GM23338 (cell line): Measurements from ENCODE around the gene DNASE1L1.

Experiments
- CREB1 ChIP-seq: fragments of 250-450 bp; sonication (Bioruptor Pico); IDR thresholded peaks from 2 replicates; pipeline ENCODE4 v1.5.0; 2020; ENCODE audit warnings: low read depth, mild to moderate bottlenecking, moderate library complexity
- EZH2 ChIP-seq: fragments of 200-600 bp; sonication (generic); IDR thresholded peaks from one replicate; pipeline ENCODE4 v1.8.0; 2017; ENCODE audit warnings: antibody characterized with exemption, mild to moderate bottlenecking, low read depth; ENCODE audit not compliant: unreplicated experiment
- JUNB ChIP-seq: IDR thresholded peaks from one replicate; pipeline ENCODE4 v1.6.1; 2016; ENCODE audit warnings: antibody characterized with exemption; ENCODE audit not compliant: unreplicated experiment
- POLR2AphosphoS5 ChIP-seq: IDR thresholded peaks from 2 replicates; pipeline ENCODE4 v1.6.1; 2016; ENCODE audit warnings: antibody characterized with exemption, low read depth
- STAT1 ChIP-seq: IDR thresholded peaks from one replicate; pipeline ENCODE4 v1.6.1; 2016; ENCODE audit warnings: antibody characterized with exemption; ENCODE audit not compliant: unreplicated experiment
- ZNF331 ChIP-seq: fragments of 250-450 bp; sonication (Bioruptor Pico); IDR thresholded peaks from 2 replicates; pipeline ENCODE4 v1.5.0; 2020; ENCODE audit warnings: low read depth, mild to moderate bottlenecking, moderate library complexity
- TF ChIP-seq, protein P1 (sequence below), 2 experiments: fragments of 200-600 bp in 1 of 2; sonication (generic) in 1 of 2; conservative IDR thresholded peaks; 2 replicates each; pipeline versions ENCODE4 v1.5.1 to v1.6.1; 2016 to 2017; ENCODE audit warnings: antibody characterized with exemption in 2 of 2, low read depth in 2 of 2, mild to moderate bottlenecking in 2 of 2, moderate library complexity in 1 of 2
- TF ChIP-seq, protein P2 (sequence below): IDR thresholded peaks from one replicate; pipeline ENCODE4 v1.6.1; 2018; ENCODE audit warnings: antibody characterized with exemption; ENCODE audit not compliant: unreplicated experiment
- TF ChIP-seq, protein P3 (sequence below): IDR thresholded peaks from 2 replicates; pipeline ENCODE4 v1.6.1; 2016; ENCODE audit warnings: antibody characterized with exemption

GRCh38 chrX:154434394-154435168 is 25.5 kb upstream of the DNASE1L1 start:
- TF ChIP-seq, protein P1, sequence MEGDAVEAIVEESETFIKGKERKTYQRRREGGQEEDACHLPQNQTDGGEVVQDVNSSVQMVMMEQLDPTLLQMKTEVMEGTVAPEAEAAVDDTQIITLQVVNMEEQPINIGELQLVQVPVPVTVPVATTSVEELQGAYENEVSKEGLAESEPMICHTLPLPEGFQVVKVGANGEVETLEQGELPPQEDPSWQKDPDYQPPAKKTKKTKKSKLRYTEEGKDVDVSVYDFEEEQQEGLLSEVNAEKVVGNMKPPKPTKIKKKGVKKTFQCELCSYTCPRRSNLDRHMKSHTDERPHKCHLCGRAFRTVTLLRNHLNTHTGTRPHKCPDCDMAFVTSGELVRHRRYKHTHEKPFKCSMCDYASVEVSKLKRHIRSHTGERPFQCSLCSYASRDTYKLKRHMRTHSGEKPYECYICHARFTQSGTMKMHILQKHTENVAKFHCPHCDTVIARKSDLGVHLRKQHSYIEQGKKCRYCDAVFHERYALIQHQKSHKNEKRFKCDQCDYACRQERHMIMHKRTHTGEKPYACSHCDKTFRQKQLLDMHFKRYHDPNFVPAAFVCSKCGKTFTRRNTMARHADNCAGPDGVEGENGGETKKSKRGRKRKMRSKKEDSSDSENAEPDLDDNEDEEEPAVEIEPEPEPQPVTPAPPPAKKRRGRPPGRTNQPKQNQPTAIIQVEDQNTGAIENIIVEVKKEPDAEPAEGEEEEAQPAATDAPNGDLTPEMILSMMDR (conservative IDR thresholded peaks at IDR 0.05; ENCODE audit: low read depth in 2 of 2), result no peak
- TF ChIP-seq, protein P2, sequence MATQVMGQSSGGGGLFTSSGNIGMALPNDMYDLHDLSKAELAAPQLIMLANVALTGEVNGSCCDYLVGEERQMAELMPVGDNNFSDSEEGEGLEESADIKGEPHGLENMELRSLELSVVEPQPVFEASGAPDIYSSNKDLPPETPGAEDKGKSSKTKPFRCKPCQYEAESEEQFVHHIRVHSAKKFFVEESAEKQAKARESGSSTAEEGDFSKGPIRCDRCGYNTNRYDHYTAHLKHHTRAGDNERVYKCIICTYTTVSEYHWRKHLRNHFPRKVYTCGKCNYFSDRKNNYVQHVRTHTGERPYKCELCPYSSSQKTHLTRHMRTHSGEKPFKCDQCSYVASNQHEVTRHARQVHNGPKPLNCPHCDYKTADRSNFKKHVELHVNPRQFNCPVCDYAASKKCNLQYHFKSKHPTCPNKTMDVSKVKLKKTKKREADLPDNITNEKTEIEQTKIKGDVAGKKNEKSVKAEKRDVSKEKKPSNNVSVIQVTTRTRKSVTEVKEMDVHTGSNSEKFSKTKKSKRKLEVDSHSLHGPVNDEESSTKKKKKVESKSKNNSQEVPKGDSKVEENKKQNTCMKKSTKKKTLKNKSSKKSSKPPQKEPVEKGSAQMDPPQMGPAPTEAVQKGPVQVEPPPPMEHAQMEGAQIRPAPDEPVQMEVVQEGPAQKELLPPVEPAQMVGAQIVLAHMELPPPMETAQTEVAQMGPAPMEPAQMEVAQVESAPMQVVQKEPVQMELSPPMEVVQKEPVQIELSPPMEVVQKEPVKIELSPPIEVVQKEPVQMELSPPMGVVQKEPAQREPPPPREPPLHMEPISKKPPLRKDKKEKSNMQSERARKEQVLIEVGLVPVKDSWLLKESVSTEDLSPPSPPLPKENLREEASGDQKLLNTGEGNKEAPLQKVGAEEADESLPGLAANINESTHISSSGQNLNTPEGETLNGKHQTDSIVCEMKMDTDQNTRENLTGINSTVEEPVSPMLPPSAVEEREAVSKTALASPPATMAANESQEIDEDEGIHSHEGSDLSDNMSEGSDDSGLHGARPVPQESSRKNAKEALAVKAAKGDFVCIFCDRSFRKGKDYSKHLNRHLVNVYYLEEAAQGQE, result no peak
- TF ChIP-seq POLR2AphosphoS5, result no peak
- no peak for TF ChIP-seq EZH2
- no peak for TF ChIP-seq STAT1
- TF ChIP-seq, protein P3, sequence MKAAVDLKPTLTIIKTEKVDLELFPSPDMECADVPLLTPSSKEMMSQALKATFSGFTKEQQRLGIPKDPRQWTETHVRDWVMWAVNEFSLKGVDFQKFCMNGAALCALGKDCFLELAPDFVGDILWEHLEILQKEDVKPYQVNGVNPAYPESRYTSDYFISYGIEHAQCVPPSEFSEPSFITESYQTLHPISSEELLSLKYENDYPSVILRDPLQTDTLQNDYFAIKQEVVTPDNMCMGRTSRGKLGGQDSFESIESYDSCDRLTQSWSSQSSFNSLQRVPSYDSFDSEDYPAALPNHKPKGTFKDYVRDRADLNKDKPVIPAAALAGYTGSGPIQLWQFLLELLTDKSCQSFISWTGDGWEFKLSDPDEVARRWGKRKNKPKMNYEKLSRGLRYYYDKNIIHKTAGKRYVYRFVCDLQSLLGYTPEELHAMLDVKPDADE, result no peak
- TF ChIP-seq CREB1 (CRISPR knock-in tag), result no peak
- TF ChIP-seq JUNB, result no peak
- no peak for TF ChIP-seq ZNF331
